T-helper 1 cell treated with Interleukin-12 subunit alpha and Interleukin-12 subunit beta and Interleukin-4 antibody, amounts not matched to agents 30 μg/mL and 1 μg/mL, for 36 hours (primary cell): ENCODE data around the gene USP17L22.
"Not testable (repeated sequence)": the region's sequence is repeated elsewhere in the genome, so short reads cannot be mapped to it uniquely, and the experiment has no call there.

Experiments used
- H3K27ac Mint-ChIP-seq: one replicate; pipeline ENCODE4 v1.8.0; 2021; ENCODE audit warnings: mild to moderate bottlenecking, mixed read lengths
- H3K27me3 Mint-ChIP-seq: one replicate; pipeline ENCODE4 v1.8.0; 2021; ENCODE audit warnings: low read depth, mixed read lengths
- H3K36me3 Mint-ChIP-seq: one replicate; pipeline ENCODE4 v1.8.0; 2021; ENCODE audit warnings: low read depth, mixed read lengths
- H3K4me1 Mint-ChIP-seq: one replicate; pipeline ENCODE4 v1.8.0; 2021; ENCODE audit warnings: low read depth, mixed read lengths
- H3K4me3 Mint-ChIP-seq: one replicate; pipeline ENCODE4 v1.8.0; 2021; ENCODE audit warnings: mild to moderate bottlenecking, moderate library complexity, mixed read lengths
- H3K9me3 Mint-ChIP-seq: one replicate; pipeline ENCODE4 v1.8.0; 2021; ENCODE audit warnings: mixed read lengths

Gene USP17L22

GRCh38 chr4:9267319-9267718 is at the start of gene USP17L22:
Gene USP17L22 (plus strand): TSS chr4:9267619. CDS start chr4:9267619, 0 bp downstream.
- H3K4me1 Mint-ChIP-seq, H3K27ac Mint-ChIP-seq, H3K4me3 Mint-ChIP-seq, H3K36me3 Mint-ChIP-seq, H3K9me3 Mint-ChIP-seq, H3K27me3 Mint-ChIP-seq: not testable (repeated sequence)

GRCh38 chr4:9219852-9220251 is 47.6 kb upstream of the USP17L22 start, which contains the start of gene USP17L12:
Gene USP17L12 (plus strand): TSS chr4:9220152. CDS start chr4:9220152, 0 bp downstream.
- not testable (repeated sequence) for H3K27me3 Mint-ChIP-seq, H3K4me3 Mint-ChIP-seq, H3K27ac Mint-ChIP-seq, H3K36me3 Mint-ChIP-seq, H3K4me1 Mint-ChIP-seq, H3K9me3 Mint-ChIP-seq

GRCh38 chr4:9224596-9224995 is 42.8 kb upstream of the USP17L22 start, which contains the start of gene USP17L13:
Gene USP17L13 (plus strand): TSS chr4:9224896. CDS start chr4:9224896, 0 bp downstream.
- H3K4me1 Mint-ChIP-seq, H3K4me3 Mint-ChIP-seq, H3K9me3 Mint-ChIP-seq, H3K27me3 Mint-ChIP-seq, H3K27ac Mint-ChIP-seq, H3K36me3 Mint-ChIP-seq: not testable (repeated sequence)

GRCh38 chr4:9230249-9230648 is 37.2 kb upstream of the USP17L22 start:
- not testable (repeated sequence) for H3K36me3 Mint-ChIP-seq, H3K9me3 Mint-ChIP-seq, H3K4me1 Mint-ChIP-seq, H3K4me3 Mint-ChIP-seq, H3K27me3 Mint-ChIP-seq, H3K27ac Mint-ChIP-seq

- not testable (repeated sequence) for H3K36me3 Mint-ChIP-seq, H3K27ac Mint-ChIP-seq, H3K9me3 Mint-ChIP-seq, H3K4me3 Mint-ChIP-seq, H3K4me1 Mint-ChIP-seq, H3K27me3 Mint-ChIP-seq
These were observed 33.3 kb upstream of the USP17L22 start, which contains the start of gene USP17L15 for GRCh38 chr4:9234085-9234484. Gene USP17L15 (plus strand): TSS chr4:9234385. CDS start chr4:9234385, 0 bp downstream.

GRCh38 chr4:9238461-9238860 is 29.0 kb upstream of the USP17L22 start:
- H3K4me1 Mint-ChIP-seq, H3K27me3 Mint-ChIP-seq, H3K4me3 Mint-ChIP-seq, H3K9me3 Mint-ChIP-seq, H3K27ac Mint-ChIP-seq, H3K36me3 Mint-ChIP-seq: not testable (repeated sequence)

- not testable (repeated sequence) for H3K4me1 Mint-ChIP-seq, H3K4me3 Mint-ChIP-seq, H3K27ac Mint-ChIP-seq, H3K27me3 Mint-ChIP-seq, H3K36me3 Mint-ChIP-seq, H3K9me3 Mint-ChIP-seq
These were observed 23.8 kb upstream of the USP17L22 start, which contains the start of gene USP17L17 for GRCh38 chr4:9243579-9243978. Gene USP17L17 (plus strand): TSS chr4:9243879. CDS start chr4:9243879, 0 bp downstream.

GRCh38 chr4:9247953-9248680 is 19.3 kb upstream of the USP17L22 start, which contains the start of gene USP17L18:
Gene USP17L18 (plus strand): TSS chr4:9248630. CDS start chr4:9248630, 0 bp downstream.
- H3K4me1 Mint-ChIP-seq, H3K9me3 Mint-ChIP-seq, H3K27ac Mint-ChIP-seq, H3K36me3 Mint-ChIP-seq, H3K4me3 Mint-ChIP-seq, H3K27me3 Mint-ChIP-seq: not testable (repeated sequence)

- not testable (repeated sequence) for H3K4me1 Mint-ChIP-seq, H3K4me3 Mint-ChIP-seq, H3K9me3 Mint-ChIP-seq, H3K36me3 Mint-ChIP-seq, H3K27ac Mint-ChIP-seq, H3K27me3 Mint-ChIP-seq
These were observed 14.3 kb upstream of the USP17L22 start, which contains the start of gene USP17L19 for GRCh38 chr4:9253078-9253477. Gene USP17L19 (plus strand): TSS chr4:9253378. CDS start chr4:9253378, 0 bp downstream.

- not testable (repeated sequence) for H3K27ac Mint-ChIP-seq, H3K9me3 Mint-ChIP-seq, H3K4me3 Mint-ChIP-seq, H3K36me3 Mint-ChIP-seq, H3K4me1 Mint-ChIP-seq, H3K27me3 Mint-ChIP-seq
These were observed 9.6 kb upstream of the USP17L22 start, which contains the start of gene USP17L20 for GRCh38 chr4:9257824-9258223. Gene USP17L20 (plus strand): TSS chr4:9258124. CDS start chr4:9258124, 0 bp downstream.

GRCh38 chr4:9262572-9262971 is 4.8 kb upstream of the USP17L22 start, which contains the start of gene USP17L21:
Gene USP17L21 (plus strand): TSS chr4:9262872. CDS start chr4:9262872, 0 bp downstream.
- not testable (repeated sequence) for H3K9me3 Mint-ChIP-seq, H3K4me1 Mint-ChIP-seq, H3K27me3 Mint-ChIP-seq, H3K4me3 Mint-ChIP-seq, H3K36me3 Mint-ChIP-seq, H3K27ac Mint-ChIP-seq

GRCh38 chr4:9271719-9272118 is 4.3 kb downstream of the USP17L22 start:
- H3K27me3 Mint-ChIP-seq, H3K4me1 Mint-ChIP-seq, H3K4me3 Mint-ChIP-seq, H3K27ac Mint-ChIP-seq, H3K9me3 Mint-ChIP-seq, H3K36me3 Mint-ChIP-seq: not testable (repeated sequence)
